GM23338 (cell line): Measurements from ENCODE around the gene PLCD3. TPM values are rescaled to one million over a fixed set of nuclear protein-coding genes. Genes with fewer than 3 reads are reported as not detected.

ENCODE experiments used
- ATAC-seq: fragments of 200-7000 bp; cut with Tn5 transposase; 3 replicates; pipeline ENCODE4 v1.9.1; 2020
- DNase-seq: peaks from one replicate; pipeline ENCODE4 v3.0.0-alpha.2; 2015; ENCODE audit warnings: low spot score
- H2AFZ ChIP-seq: fragments of 200-600 bp; sonication (generic); 2 replicates; pipeline ENCODE4 v1.8.0; 2016; ENCODE audit warnings: antibody characterized with exemption, mild to moderate bottlenecking, moderate library complexity
- H3F3A ChIP-seq: fragments of 200-600 bp; sonication (generic); replicated peaks from 2 replicates; pipeline ENCODE4 v1.8.0; 2017; ENCODE audit warnings: antibody characterized with exemption, mixed run types, low read depth
- H3K27ac ChIP-seq: fragments of 200-600 bp; sonication (generic); 2 replicates; pipeline ENCODE4 v1.6.1; 2016; ENCODE audit warnings: low read depth
- H3K27me3 ChIP-seq: fragments of 200-600 bp; sonication (generic); 2 replicates; pipeline ENCODE4 v1.8.0; 2016; ENCODE audit warnings: mild to moderate bottlenecking, mixed run types, moderate library complexity; ENCODE audit not compliant: insufficient read depth
- H3K36me3 ChIP-seq: fragments of 200-600 bp; sonication (generic); 2 replicates; pipeline ENCODE4 v1.8.0; 2016; ENCODE audit warnings: mild to moderate bottlenecking; ENCODE audit not compliant: insufficient read depth
- H3K4me1 ChIP-seq: fragments of 200-600 bp; sonication (generic); 2 replicates; pipeline ENCODE4 v1.8.0; 2016; ENCODE audit warnings: mild to moderate bottlenecking, moderate library complexity; ENCODE audit not compliant: insufficient read depth
- H3K4me2 ChIP-seq: fragments of 200-600 bp; sonication (generic); 2 replicates; pipeline ENCODE4 v1.7.1; 2017; ENCODE audit warnings: mixed run types
- H3K4me3 ChIP-seq: fragments of 200-600 bp; sonication (generic); 2 replicates; pipeline ENCODE4 v1.6.1; 2016; ENCODE audit warnings: mixed run types
- H3K79me2 ChIP-seq: fragments of 200-600 bp; sonication (generic); replicated peaks from 2 replicates; pipeline ENCODE4 v1.8.0; 2017; ENCODE audit warnings: mild to moderate bottlenecking; ENCODE audit not compliant: insufficient read depth
- H3K9me2 ChIP-seq: fragments of 200-600 bp; sonication (generic); 2 replicates; pipeline ENCODE4 v1.8.0; 2017; ENCODE audit not compliant: insufficient read depth
- H4K20me1 ChIP-seq: fragments of 200-600 bp; sonication (generic); replicated peaks from 2 replicates; pipeline ENCODE4 v1.8.0; 2017; ENCODE audit warnings: mild to moderate bottlenecking; ENCODE audit not compliant: insufficient read depth
- H3K27ac Mint-ChIP-seq: 2 replicates; pipeline ENCODE4 v1.8.0; 2020; ENCODE audit warnings: inconsistent platforms, mild to moderate bottlenecking, moderate library complexity, mixed read lengths
- H3K27me3 Mint-ChIP-seq: 3 replicates; pipeline ENCODE4 v1.8.0; 2022; ENCODE audit warnings: low read depth, mild to moderate bottlenecking, moderate library complexity, mixed read lengths, inconsistent platforms; ENCODE audit not compliant: insufficient read depth, poor library complexity
- H3K36me3 Mint-ChIP-seq: 3 replicates; pipeline ENCODE4 v1.8.0; 2021; ENCODE audit warnings: low read depth, mild to moderate bottlenecking, inconsistent platforms, moderate library complexity, mixed read lengths
- H3K4me1 Mint-ChIP-seq: 3 replicates; pipeline ENCODE4 v1.8.0; 2020; ENCODE audit warnings: mild to moderate bottlenecking, inconsistent platforms, mixed read lengths
- H3K4me3 Mint-ChIP-seq: 3 replicates; pipeline ENCODE4 v1.8.0; 2021; ENCODE audit warnings: moderate library complexity, mild to moderate bottlenecking, inconsistent platforms, mixed read lengths
- H3K9me3 Mint-ChIP-seq: 3 replicates; pipeline ENCODE4 v1.8.0; 2020; ENCODE audit warnings: moderate library complexity, mild to moderate bottlenecking, inconsistent platforms, mixed read lengths
- CREB1 ChIP-seq: fragments of 250-450 bp; sonication (Bioruptor Pico); IDR thresholded peaks from 2 replicates; pipeline ENCODE4 v1.5.0; 2020; ENCODE audit warnings: low read depth, mild to moderate bottlenecking, moderate library complexity
- EZH2 ChIP-seq: fragments of 200-600 bp; sonication (generic); IDR thresholded peaks from one replicate; pipeline ENCODE4 v1.8.0; 2017; ENCODE audit warnings: antibody characterized with exemption, mild to moderate bottlenecking, low read depth; ENCODE audit not compliant: unreplicated experiment
- EZH2phosphoT487 ChIP-seq: fragments of 200-600 bp; sonication (generic); IDR thresholded peaks from one replicate; pipeline ENCODE4 v1.8.1; 2018; ENCODE audit warnings: antibody characterized with exemption; ENCODE audit not compliant: unreplicated experiment
- NANOG ChIP-seq: IDR thresholded peaks from 2 replicates; pipeline ENCODE4 v1.6.1; 2016; ENCODE audit warnings: antibody characterized with exemption, borderline replicate concordance
- STAT1 ChIP-seq: IDR thresholded peaks from one replicate; pipeline ENCODE4 v1.6.1; 2016; ENCODE audit warnings: antibody characterized with exemption; ENCODE audit not compliant: unreplicated experiment
- ZNF114 ChIP-seq: fragments of 250-450 bp; sonication (Bioruptor Pico); IDR thresholded peaks from 2 replicates; pipeline ENCODE4 v1.5.0; 2020; ENCODE audit warnings: mild to moderate bottlenecking, moderate library complexity
- polyA plus RNA-seq: library from polyadenylated mRNA; unstranded; fragments of >200 nt; fragmentation: Nextera tagmentation; extraction: Ambion mirVana; gene quantifications from 2 replicates; pipeline ENCODE4 v1.2.1, GENCODE V29; 2016
- total RNA-seq: library from RNA; depleted of rRNA; stranded (reverse); fragments of >200 nt; shearing (Covaris generic); gene quantifications from 2 replicates; pipeline ENCODE4 v1.2.3, GENCODE V29; 2014
- TF ChIP-seq, protein P1 (sequence below), 2 experiments: fragments of 200-600 bp in 1 of 2; sonication (generic) in 1 of 2; conservative IDR thresholded peaks; 2 replicates each; pipeline versions ENCODE4 v1.5.1 to v1.6.1; 2016 to 2017; ENCODE audit warnings: antibody characterized with exemption in 2 of 2, low read depth in 2 of 2, mild to moderate bottlenecking in 2 of 2, moderate library complexity in 1 of 2
- TF ChIP-seq, protein P2 (sequence below): IDR thresholded peaks from one replicate; pipeline ENCODE4 v1.6.1; 2018; ENCODE audit warnings: antibody characterized with exemption; ENCODE audit not compliant: unreplicated experiment

PLCD3 gene
- total and polyA plus RNA-seq, 2 experiments from 2014 or later = 3.0 to 32.1 TPM

DNA sequence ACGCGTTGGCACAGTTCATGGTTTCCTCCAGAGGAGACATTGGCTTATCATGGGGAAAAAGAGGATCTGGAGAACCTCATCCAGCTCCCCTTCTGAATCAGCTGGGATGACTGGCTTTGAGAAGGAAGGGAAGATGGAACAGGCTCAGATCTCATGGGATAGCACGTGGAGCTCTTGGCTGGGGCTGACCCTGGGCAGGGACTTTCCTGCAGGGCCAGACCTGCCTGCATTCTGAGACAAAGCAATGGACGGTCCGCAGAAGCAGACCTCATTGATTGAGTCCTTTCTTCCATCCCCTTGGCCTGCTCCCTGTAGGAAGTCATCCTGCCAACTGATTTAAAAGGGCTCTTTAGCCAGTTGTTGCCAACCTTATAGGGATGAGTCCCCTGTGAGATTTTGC is 26.2 kb downstream of the PLCD3 start:
- no peaks in the 10 kb centered on the region for H3K4me1 ChIP-seq
- H3K36me3 ChIP-seq = peaks cover 34% of the 10 kb centered on the region
- H3K27me3 ChIP-seq = no peaks in the 10 kb centered on the region
- peaks cover 9% of the 10 kb centered on the region for H4K20me1 ChIP-seq
- Mint-ChIP-seq H3K4me3 (no peak overlapping the region), H3K9me3 (no peaks in the 10 kb centered on the region; the same call in 2 of the 3 replicates), H3K27ac (no peak overlapping the region), H3K27me3 (peaks cover 13% of the 10 kb centered on the region), H3K4me1 (0 out of 3 replicates have a peak, but pooled peaks cover 2% of the 10 kb centered on the region), H3K36me3 (peaks cover 72% of the 10 kb centered on the region)
- H2AFZ ChIP-seq = no peak overlapping the region
- no peak overlapping the region for H3K27ac ChIP-seq
- peaks cover 2% of the 10 kb centered on the region; the same call in 1 of the 2 replicates for H3F3A ChIP-seq
- H3K79me2 ChIP-seq = no peaks in the 10 kb centered on the region
- no peak overlapping the region for H3K4me2 ChIP-seq
- DNase-seq (no peak), ATAC-seq (no peak)
- no peak overlapping the region for H3K4me3 ChIP-seq
- TF ChIP-seq ZNF114 (CRISPR knock-in tag) (no peak), EZH2 (no peak)
- H3K9me2 ChIP-seq = no peaks in the 10 kb centered on the region

DNA sequence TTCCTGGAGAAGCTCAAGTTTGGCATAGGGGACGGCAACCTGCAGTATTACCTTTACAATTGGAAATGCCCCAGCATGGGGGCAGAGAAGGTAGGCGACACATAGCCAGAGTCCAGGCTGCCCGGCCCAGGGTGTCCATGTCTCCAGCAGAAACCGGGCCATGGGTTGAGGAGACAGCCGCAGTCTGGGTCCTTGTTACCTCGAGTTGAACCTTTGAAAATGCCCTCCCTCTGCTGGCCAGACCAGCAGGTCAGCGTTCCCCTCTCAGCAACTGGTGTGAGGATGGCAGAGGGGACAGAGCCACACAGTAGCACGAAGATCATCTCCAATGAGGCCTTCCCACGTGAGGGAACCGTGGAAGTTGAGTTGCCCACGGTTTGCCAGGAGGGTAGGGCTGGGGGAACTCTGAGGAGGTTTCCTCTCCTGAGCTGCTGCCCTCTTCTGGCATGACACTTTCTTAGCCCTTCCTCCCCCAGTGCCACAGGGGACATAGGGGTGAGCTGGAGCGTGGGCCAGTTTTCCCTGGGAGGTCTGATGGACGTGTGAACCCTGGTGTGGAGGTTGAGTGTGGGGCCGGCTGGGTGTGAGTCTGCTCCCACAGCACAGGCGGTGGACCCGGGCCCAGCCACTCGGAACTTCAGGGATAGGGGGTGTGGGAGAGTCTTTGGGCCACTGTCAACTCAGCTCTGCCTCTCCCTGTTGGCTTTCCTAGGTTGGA is 27.2 kb downstream of the PLCD3 start:
- no peak overlapping the region for H3K4me3 ChIP-seq
- DNase-seq (no peak), ATAC-seq (no peak)
- H3K4me1 Mint-ChIP-seq = no peaks in the 10 kb centered on the region
- H4K20me1 ChIP-seq = peaks cover 9% of the 10 kb centered on the region
- H3K4me2 ChIP-seq = no peak overlapping the region
- H3K9me2 ChIP-seq = no peaks in the 10 kb centered on the region
- H3K27me3 ChIP-seq = no peaks in the 10 kb centered on the region
- peaks cover 13% of the 10 kb centered on the region for H3K27me3 Mint-ChIP-seq
- H3K4me3 Mint-ChIP-seq = no peak overlapping the region
- H3K27ac ChIP-seq = no peak overlapping the region
- H3K36me3 ChIP-seq = peaks cover 36% of the 10 kb centered on the region
- H3K27ac Mint-ChIP-seq = no peak overlapping the region
- H3F3A ChIP-seq = peaks cover 2% of the 10 kb centered on the region; the same call in 1 of the 2 replicates
- no peaks in the 10 kb centered on the region; the same call in 2 of the 3 replicates for H3K9me3 Mint-ChIP-seq
- H2AFZ ChIP-seq = no peak overlapping the region
- H3K4me1 ChIP-seq = no peaks in the 10 kb centered on the region
- peaks cover 73% of the 10 kb centered on the region for H3K36me3 Mint-ChIP-seq
- no peak for TF ChIP-seq NANOG
- TF ChIP-seq, protein P1, sequence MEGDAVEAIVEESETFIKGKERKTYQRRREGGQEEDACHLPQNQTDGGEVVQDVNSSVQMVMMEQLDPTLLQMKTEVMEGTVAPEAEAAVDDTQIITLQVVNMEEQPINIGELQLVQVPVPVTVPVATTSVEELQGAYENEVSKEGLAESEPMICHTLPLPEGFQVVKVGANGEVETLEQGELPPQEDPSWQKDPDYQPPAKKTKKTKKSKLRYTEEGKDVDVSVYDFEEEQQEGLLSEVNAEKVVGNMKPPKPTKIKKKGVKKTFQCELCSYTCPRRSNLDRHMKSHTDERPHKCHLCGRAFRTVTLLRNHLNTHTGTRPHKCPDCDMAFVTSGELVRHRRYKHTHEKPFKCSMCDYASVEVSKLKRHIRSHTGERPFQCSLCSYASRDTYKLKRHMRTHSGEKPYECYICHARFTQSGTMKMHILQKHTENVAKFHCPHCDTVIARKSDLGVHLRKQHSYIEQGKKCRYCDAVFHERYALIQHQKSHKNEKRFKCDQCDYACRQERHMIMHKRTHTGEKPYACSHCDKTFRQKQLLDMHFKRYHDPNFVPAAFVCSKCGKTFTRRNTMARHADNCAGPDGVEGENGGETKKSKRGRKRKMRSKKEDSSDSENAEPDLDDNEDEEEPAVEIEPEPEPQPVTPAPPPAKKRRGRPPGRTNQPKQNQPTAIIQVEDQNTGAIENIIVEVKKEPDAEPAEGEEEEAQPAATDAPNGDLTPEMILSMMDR (conservative IDR thresholded peaks at IDR 0.05; ENCODE audit: low read depth in 2 of 2) = no peak; a peak in 1 of 4 replicates
- TF ChIP-seq CREB1 = no peak
- TF ChIP-seq STAT1 = no peak
- no peak for TF ChIP-seq ZNF114 (CRISPR knock-in tag)
- H3K79me2 ChIP-seq = no peaks in the 10 kb centered on the region

DNA sequence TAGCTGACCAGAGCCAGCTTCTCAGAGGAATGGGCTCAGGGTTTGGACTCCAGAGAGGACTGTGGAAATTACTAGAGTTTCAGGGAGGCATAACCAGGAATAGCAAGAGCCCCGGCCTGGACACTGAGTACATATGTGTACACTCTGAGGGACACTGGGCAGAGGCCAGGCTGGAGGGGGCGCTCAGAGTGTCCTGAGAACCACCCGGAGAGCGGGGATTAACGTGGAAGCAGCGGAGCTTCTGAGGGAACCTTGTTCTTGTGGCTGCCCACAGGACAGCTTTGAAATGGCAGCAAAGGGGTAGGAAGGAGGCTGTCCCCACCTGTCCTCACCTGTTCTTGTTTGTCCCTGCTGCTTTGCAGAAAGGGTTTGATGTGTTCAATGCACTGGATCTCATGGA is 27.8 kb downstream of the PLCD3 start:
- no peaks in the 10 kb centered on the region; the same call in 2 of the 3 replicates for H3K9me3 Mint-ChIP-seq
- H3K27me3 Mint-ChIP-seq = peaks cover 11% of the 10 kb centered on the region
- no peak overlapping the region for H3K4me2 ChIP-seq
- H3K79me2 ChIP-seq = no peaks in the 10 kb centered on the region
- peaks cover 8% of the 10 kb centered on the region for H3F3A ChIP-seq
- no peak overlapping the region for H3K27ac Mint-ChIP-seq
- no peaks in the 10 kb centered on the region for H3K9me2 ChIP-seq
- H3K4me3 Mint-ChIP-seq = no peak overlapping the region
- H3K36me3 ChIP-seq = peaks cover 41% of the 10 kb centered on the region
- H3K4me3 ChIP-seq = no peak overlapping the region
- H3K27ac ChIP-seq = no peak overlapping the region
- no peaks in the 10 kb centered on the region for H3K4me1 Mint-ChIP-seq
- DNase-seq (no peak), ATAC-seq (no peak)
- peaks cover 79% of the 10 kb centered on the region for H3K36me3 Mint-ChIP-seq
- no peaks in the 10 kb centered on the region for H3K27me3 ChIP-seq
- no peak overlapping the region for H2AFZ ChIP-seq
- TF ChIP-seq EZH2phosphoT487 = no peak
- TF ChIP-seq, protein P2, sequence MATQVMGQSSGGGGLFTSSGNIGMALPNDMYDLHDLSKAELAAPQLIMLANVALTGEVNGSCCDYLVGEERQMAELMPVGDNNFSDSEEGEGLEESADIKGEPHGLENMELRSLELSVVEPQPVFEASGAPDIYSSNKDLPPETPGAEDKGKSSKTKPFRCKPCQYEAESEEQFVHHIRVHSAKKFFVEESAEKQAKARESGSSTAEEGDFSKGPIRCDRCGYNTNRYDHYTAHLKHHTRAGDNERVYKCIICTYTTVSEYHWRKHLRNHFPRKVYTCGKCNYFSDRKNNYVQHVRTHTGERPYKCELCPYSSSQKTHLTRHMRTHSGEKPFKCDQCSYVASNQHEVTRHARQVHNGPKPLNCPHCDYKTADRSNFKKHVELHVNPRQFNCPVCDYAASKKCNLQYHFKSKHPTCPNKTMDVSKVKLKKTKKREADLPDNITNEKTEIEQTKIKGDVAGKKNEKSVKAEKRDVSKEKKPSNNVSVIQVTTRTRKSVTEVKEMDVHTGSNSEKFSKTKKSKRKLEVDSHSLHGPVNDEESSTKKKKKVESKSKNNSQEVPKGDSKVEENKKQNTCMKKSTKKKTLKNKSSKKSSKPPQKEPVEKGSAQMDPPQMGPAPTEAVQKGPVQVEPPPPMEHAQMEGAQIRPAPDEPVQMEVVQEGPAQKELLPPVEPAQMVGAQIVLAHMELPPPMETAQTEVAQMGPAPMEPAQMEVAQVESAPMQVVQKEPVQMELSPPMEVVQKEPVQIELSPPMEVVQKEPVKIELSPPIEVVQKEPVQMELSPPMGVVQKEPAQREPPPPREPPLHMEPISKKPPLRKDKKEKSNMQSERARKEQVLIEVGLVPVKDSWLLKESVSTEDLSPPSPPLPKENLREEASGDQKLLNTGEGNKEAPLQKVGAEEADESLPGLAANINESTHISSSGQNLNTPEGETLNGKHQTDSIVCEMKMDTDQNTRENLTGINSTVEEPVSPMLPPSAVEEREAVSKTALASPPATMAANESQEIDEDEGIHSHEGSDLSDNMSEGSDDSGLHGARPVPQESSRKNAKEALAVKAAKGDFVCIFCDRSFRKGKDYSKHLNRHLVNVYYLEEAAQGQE = no peak
- no peak for TF ChIP-seq ZNF114 (CRISPR knock-in tag)
- no peak for TF ChIP-seq CREB1
- TF ChIP-seq EZH2 = no peak
- TF ChIP-seq NANOG = no peak
- peaks cover 12% of the 10 kb centered on the region for H4K20me1 ChIP-seq
- H3K4me1 ChIP-seq = no peaks in the 10 kb centered on the region
